ENCODE results near the gene NME4. TPM values are rescaled to one million over a fixed set of nuclear protein-coding genes. Genes with fewer than 3 reads are reported as not detected.
"Not testable (repeated sequence)": the region's sequence is repeated elsewhere in the genome, so short reads cannot be mapped to it uniquely, and the experiment has no call there.

Gene NME4
- total RNA-seq, 4 donors from 2014 or later, result 114 to 158 (median 124) TPM

- Histone ChIP-seq H3K36me3 (peaks cover 0 to 43% (median 30%) of the 10 kb centered on the region in 4 donors), H3K27ac (replicated peaks in 1 of 4) (no peak overlapping the region), H3K27me3 (no peaks in the 10 kb centered on the region), H3K4me3 (no peak overlapping the region), H3K4me1 (no peaks in the 10 kb centered on the region), H3K9me3 (no peaks in the 10 kb centered on the region)
- intact Hi-C loops (cut with DNase I), result no loop called here
- 91% methylated on average over 28 of the region's 36 CpGs for WGBS
- DNase-seq (ENCODE audit: extremely low spot score), result no peak
- TF ChIP-seq, protein P1, sequence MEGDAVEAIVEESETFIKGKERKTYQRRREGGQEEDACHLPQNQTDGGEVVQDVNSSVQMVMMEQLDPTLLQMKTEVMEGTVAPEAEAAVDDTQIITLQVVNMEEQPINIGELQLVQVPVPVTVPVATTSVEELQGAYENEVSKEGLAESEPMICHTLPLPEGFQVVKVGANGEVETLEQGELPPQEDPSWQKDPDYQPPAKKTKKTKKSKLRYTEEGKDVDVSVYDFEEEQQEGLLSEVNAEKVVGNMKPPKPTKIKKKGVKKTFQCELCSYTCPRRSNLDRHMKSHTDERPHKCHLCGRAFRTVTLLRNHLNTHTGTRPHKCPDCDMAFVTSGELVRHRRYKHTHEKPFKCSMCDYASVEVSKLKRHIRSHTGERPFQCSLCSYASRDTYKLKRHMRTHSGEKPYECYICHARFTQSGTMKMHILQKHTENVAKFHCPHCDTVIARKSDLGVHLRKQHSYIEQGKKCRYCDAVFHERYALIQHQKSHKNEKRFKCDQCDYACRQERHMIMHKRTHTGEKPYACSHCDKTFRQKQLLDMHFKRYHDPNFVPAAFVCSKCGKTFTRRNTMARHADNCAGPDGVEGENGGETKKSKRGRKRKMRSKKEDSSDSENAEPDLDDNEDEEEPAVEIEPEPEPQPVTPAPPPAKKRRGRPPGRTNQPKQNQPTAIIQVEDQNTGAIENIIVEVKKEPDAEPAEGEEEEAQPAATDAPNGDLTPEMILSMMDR (IDR thresholded peaks at IDR 0.05), result no peak
- TF ChIP-seq POLR2AphosphoS5 (IDR thresholded peaks at IDR 0.05), result no peak
- TF ChIP-seq POLR2A (IDR thresholded peaks at IDR 0.05; ENCODE audit: low read depth), result no peak
- no peak for TF ChIP-seq EP300 (IDR thresholded peaks at IDR 0.05)
Observed at GRCh38 chr16:410516-411178, 13.6 kb downstream of the NME4 start.

- 95% methylated on average over 17 of the region's 26 CpGs for WGBS
- Histone ChIP-seq H3K9me3 (no peaks in the 10 kb centered on the region), H3K27me3 (no peaks in the 10 kb centered on the region), H3K4me3 (no peak overlapping the region), H3K4me1 (no peaks in the 10 kb centered on the region), H3K27ac (replicated peaks in 1 of 4) (no peak overlapping the region), H3K36me3 (peaks cover 0 to 43% (median 30%) of the 10 kb centered on the region in 4 donors)
- TF ChIP-seq POLR2AphosphoS5 (IDR thresholded peaks at IDR 0.05) (no peak), POLR2A (IDR thresholded peaks at IDR 0.05; ENCODE audit: low read depth) (no peak), EP300 (IDR thresholded peaks at IDR 0.05) (no peak)
- TF ChIP-seq, protein P1 (IDR thresholded peaks at IDR 0.05), result no peak
- intact Hi-C loops (cut with DNase I), result no loop called here
- no peak for DNase-seq (ENCODE audit: extremely low spot score)
Observed at GRCh38 chr16:411576-412265, 14.7 kb downstream of the NME4 start.

- DNase-seq (ENCODE audit: extremely low spot score), result no peak
Observed at GRCh38 chr16:414395-415169, 17.6 kb downstream of the NME4 start.

GRCh38 chr16:415170-415498 is 18.1 kb downstream of the NME4 start:
- peaks cover 0 to 25% (median 21%) of the 10 kb centered on the region in 4 donors for H3K36me3 ChIP-seq
- H3K4me3 ChIP-seq; intact Hi-C loops (cut with DNase I); H3K27me3 ChIP-seq; H3K4me1 ChIP-seq; H3K9me3 ChIP-seq; DNase-seq (ENCODE audit: extremely low spot score); H3K27ac ChIP-seq (replicated peaks in 1 of 4): not testable (repeated sequence)
- 100% methylated on average over 3 of the region's 3 CpGs for WGBS

More at GRCh38 chr16:414395-415169, 17.6 kb downstream of the NME4 start:
- peaks cover 0 to 31% (median 25%) of the 10 kb centered on the region in 4 donors for H3K36me3 ChIP-seq
- intact Hi-C loops (cut with DNase I), result no loop called here
- no peaks in the 10 kb centered on the region for H3K4me1 ChIP-seq
- H3K9me3 ChIP-seq, result no peaks in the 10 kb centered on the region
- no peak overlapping the region for H3K27ac ChIP-seq (replicated peaks in 1 of 4)
- WGBS, result 76% methylated on average over 19 of the region's 21 CpGs
- no peaks in the 10 kb centered on the region for H3K27me3 ChIP-seq
- H3K4me3 ChIP-seq, result no peak overlapping the region
- TF ChIP-seq, protein P1 (IDR thresholded peaks at IDR 0.05), result no peak
- TF ChIP-seq EP300 (IDR thresholded peaks at IDR 0.05), result no peak
- TF ChIP-seq POLR2AphosphoS5 (IDR thresholded peaks at IDR 0.05), result no peak
- TF ChIP-seq POLR2A (IDR thresholded peaks at IDR 0.05; ENCODE audit: low read depth), result no peak

DNA sequence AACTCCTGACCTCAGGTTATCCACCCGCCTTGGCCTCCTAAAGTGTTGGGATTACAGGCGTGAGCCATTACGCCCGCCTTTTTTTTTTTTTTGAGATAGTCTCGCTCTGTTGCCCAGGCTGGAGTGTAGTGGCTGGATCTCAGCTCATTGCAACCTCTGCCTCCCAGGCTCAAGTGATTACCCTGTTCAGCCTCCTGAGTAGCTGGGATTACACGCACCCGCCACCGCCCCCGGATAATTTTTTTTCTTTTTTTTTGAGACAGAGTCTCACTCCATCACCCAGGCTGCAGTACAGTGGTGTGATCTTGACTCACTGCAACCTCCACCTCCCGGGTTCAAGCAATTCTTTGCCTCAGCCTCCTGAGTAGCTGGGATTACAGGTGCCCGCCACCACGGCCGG is 25.2 kb downstream of the NME4 start:
- not testable (repeated sequence) for H3K27me3 ChIP-seq; H3K4me3 ChIP-seq; DNase-seq (ENCODE audit: extremely low spot score); H3K9me3 ChIP-seq; H3K27ac ChIP-seq (replicated peaks in 1 of 4); H3K36me3 ChIP-seq
- peaks cover 14 to 35% (median 34%) of the 10 kb centered on the region in 4 donors for H3K4me1 ChIP-seq
- 92% methylated on average over 13 of the region's 13 CpGs for WGBS
- intact Hi-C loops (cut with DNase I), result loop anchor here (10.0 kb wide), 1 partner anchor 103 kb away; the partner anchor contains the start of gene CAPN15

Measured in esophagus muscularis mucosa (tissue), 4 donors.